Measurements from ENCODE around the gene DLX3. TPM values are rescaled to one million over a fixed set of nuclear protein-coding genes. Genes with fewer than 3 reads are reported as not detected.

Gene DLX3
- total RNA-seq, 4 donors from 2014 or later: 0.34 TPM; not detected in 3

- no peak for TF ChIP-seq CTCF (IDR thresholded peaks at IDR 0.05; ENCODE audit: low read depth)
Observed at GRCh38 chr17:49990331-49990730, 4.7 kb downstream of the DLX3 start.

- TF ChIP-seq CTCF (IDR thresholded peaks at IDR 0.05; ENCODE audit: low read depth): no peak
Observed at GRCh38 chr17:49989518-49989880, 5.5 kb downstream of the DLX3 start.

GRCh38 chr17:49987681-49988441 lies 7.2 kb downstream of the DLX3 start:
- TF ChIP-seq CTCF (IDR thresholded peaks at IDR 0.05; ENCODE audit: low read depth): no peak

GRCh38 chr17:49987290-49987585 lies 7.8 kb downstream of the DLX3 start:
- no peak for TF ChIP-seq CTCF (IDR thresholded peaks at IDR 0.05; ENCODE audit: low read depth)

- no peak for TF ChIP-seq CTCF (IDR thresholded peaks at IDR 0.05; ENCODE audit: low read depth)
Observed at GRCh38 chr17:49986396-49987289, 8.4 kb downstream of the DLX3 start.

GRCh38 chr17:49985310-49985990 lies 9.6 kb downstream of the DLX3 start:
- no peak for TF ChIP-seq CTCF (IDR thresholded peaks at IDR 0.05; ENCODE audit: low read depth)

- no peak for TF ChIP-seq CTCF (IDR thresholded peaks at IDR 0.05; ENCODE audit: low read depth)
Observed at GRCh38 chr17:49984776-49985175, 10.2 kb downstream of the DLX3 start.
